BLaER1 treated with 17β-estradiol and CSF1 and Interleukin-3, amounts not matched to agents 10 nM and 100 nM (cell line): ENCODE results near the gene GABPB1.

Experiments
- H3K27ac ChIP-seq, 11 experiments: shearing (Covaris generic); formaldehyde crosslinking; 2 replicates each; pipeline ENCODE4 v1.8.1; 2022
- H3K27me3 ChIP-seq, 11 experiments: shearing (Covaris generic); formaldehyde crosslinking; 2 replicates each; pipeline ENCODE4 v1.8.1; 2022
- H3K36me3 ChIP-seq, 11 experiments: shearing (Covaris generic); formaldehyde crosslinking; 2 replicates each; pipeline ENCODE4 v1.8.1; 2022
- H3K4me1 ChIP-seq, 10 experiments: shearing (Covaris generic); formaldehyde crosslinking; 2 replicates each; pipeline ENCODE4 v1.8.1; 2022
- H3K4me2 ChIP-seq, 11 experiments: shearing (Covaris generic); formaldehyde crosslinking; 2 replicates each; pipeline ENCODE4 v1.8.1; 2022
- H3K4me3 ChIP-seq, 10 experiments: shearing (Covaris generic); formaldehyde crosslinking; 2 replicates each; pipeline ENCODE4 v1.8.1; 2022
- H3K9ac ChIP-seq, 11 experiments: shearing (Covaris generic); formaldehyde crosslinking; 2 replicates each; pipeline ENCODE4 v1.8.1; 2022
- H3K9me3 ChIP-seq, 11 experiments: shearing (Covaris generic); formaldehyde crosslinking; replicated peaks in 1 of 11; 2 replicates each; pipeline ENCODE4 v1.8.1; 2022
- H4K20me1 ChIP-seq, 11 experiments: shearing (Covaris generic); formaldehyde crosslinking; 2 replicates each; pipeline ENCODE4 v1.8.1; 2022
- Cebpa-rat ChIP-seq, 11 experiments: shearing (Covaris generic); IDR thresholded peaks; 2 replicates each; pipeline ENCODE4 v1.8.1; 2022

The GABPB1 gene

DNA sequence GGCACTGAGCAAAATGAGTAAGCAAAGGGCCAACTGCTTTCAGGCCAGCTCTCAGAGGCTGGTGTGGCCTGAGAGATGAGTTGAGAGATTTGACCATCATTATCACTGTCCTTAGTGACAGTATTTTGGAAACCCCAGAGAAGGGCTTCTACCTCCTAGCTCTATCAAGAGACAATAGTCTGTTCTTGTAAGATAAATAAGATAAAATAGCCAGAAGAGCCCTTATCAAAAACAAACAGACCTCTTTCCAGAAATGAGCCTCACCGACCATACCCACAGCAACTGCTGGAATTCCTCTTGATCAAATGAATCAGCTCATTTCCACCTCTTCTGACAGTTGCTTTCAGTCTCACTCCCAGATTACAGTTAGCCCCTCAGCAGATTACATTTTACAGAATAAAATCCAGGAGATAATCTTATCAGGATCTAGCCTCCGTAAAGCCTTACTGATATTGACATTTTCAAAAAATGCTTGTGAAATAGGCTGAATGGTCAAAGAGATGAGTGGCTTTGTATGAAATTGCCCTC, 94.0 kb downstream of the GABPB1 start:
- H3K4me1 ChIP-seq: peaks cover 13 to 55% (median 28%) of the 10 kb centered on the region in 10 experiments
- no peak overlapping the region for H3K9ac ChIP-seq
- H4K20me1 ChIP-seq: no peaks in the 10 kb centered on the region
- H3K9me3 ChIP-seq: no peaks in the 10 kb centered on the region
- peak overlapping the region in 10 of 11 experiments; percentile 24 to 54 (median 33); a peak in 10 of 22 replicates for H3K4me2 ChIP-seq
- peak overlapping the region in 1 of 11 experiments; percentile 4; a peak in 2 of 22 replicates for H3K27ac ChIP-seq
- H3K4me3 ChIP-seq: no peak overlapping the region
- H3K36me3 ChIP-seq: no peaks in the 10 kb centered on the region
- no peaks in the 10 kb centered on the region for H3K27me3 ChIP-seq
- no peak for TF ChIP-seq Cebpa-rat (IDR thresholded peaks at IDR 0.05)

DNA sequence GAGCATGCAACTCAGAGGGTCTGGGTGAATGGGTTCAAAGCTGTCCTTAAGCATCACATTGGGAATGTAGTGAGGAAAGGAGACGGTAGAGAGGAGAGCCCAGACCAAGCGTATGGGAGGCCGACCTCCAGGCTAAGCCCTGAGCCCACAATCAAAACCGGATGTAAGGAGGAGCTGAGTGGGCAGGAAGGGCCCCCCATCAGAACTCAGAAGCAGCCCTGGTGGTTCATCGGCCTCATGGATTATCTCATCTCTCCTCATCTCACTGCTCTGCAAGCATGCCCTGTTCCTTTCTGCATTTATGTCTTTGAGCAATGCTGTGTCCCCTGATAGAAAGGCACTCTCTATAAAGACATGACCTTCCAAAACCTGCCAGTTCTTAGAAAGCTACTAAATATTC, 95.7 kb downstream of the GABPB1 start:
- Histone ChIP-seq H3K9me3 (no peaks in the 10 kb centered on the region), H3K4me1 (peaks cover 13 to 55% (median 28%) of the 10 kb centered on the region in 10 experiments), H3K27me3 (no peaks in the 10 kb centered on the region), H3K36me3 (no peaks in the 10 kb centered on the region), H3K4me2 (no peak overlapping the region; a peak in 1 of 22 replicates), H3K9ac (no peak overlapping the region), H4K20me1 (no peaks in the 10 kb centered on the region), H3K4me3 (no peak overlapping the region), H3K27ac (no peak overlapping the region)
- TF ChIP-seq Cebpa-rat (IDR thresholded peaks at IDR 0.05): no peak

DNA sequence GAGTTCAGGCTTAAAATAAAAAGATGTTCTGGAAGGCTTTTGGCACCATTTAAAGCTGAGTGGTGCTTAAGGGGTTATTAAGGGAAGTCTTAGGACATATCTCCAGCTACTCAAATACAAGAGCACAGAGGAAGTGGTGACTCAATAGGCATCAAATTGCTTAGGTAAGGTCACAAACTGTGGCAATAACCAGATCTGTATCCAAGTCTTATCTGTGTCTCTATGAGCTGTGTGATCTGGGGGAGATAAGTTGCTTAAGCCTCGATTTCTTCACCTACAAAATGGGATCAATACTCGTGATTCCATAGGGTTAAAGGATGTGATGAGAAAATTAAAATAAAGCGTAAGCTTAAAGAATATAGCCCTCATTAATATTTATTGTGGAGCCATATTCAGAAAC, 97.1 kb downstream of the GABPB1 start:
- no peak for TF ChIP-seq Cebpa-rat (IDR thresholded peaks at IDR 0.05)
- peaks cover 11 to 52% (median 25%) of the 10 kb centered on the region in 10 experiments for H3K4me1 ChIP-seq
- no peak overlapping the region for H3K9ac ChIP-seq
- H3K4me2 ChIP-seq: peak overlapping the region in 5 of 11 experiments; percentile 24 to 57 (median 41); a peak in 8 of 22 replicates
- H3K9me3 ChIP-seq: no peaks in the 10 kb centered on the region
- H3K4me3 ChIP-seq: no peak overlapping the region
- H3K27me3 ChIP-seq: no peaks in the 10 kb centered on the region
- H4K20me1 ChIP-seq: no peaks in the 10 kb centered on the region
- peak overlapping the region in 4 of 11 experiments; percentile 17 to 62 (median 41); a peak in 6 of 22 replicates for H3K27ac ChIP-seq
- no peaks in the 10 kb centered on the region for H3K36me3 ChIP-seq

DNA sequence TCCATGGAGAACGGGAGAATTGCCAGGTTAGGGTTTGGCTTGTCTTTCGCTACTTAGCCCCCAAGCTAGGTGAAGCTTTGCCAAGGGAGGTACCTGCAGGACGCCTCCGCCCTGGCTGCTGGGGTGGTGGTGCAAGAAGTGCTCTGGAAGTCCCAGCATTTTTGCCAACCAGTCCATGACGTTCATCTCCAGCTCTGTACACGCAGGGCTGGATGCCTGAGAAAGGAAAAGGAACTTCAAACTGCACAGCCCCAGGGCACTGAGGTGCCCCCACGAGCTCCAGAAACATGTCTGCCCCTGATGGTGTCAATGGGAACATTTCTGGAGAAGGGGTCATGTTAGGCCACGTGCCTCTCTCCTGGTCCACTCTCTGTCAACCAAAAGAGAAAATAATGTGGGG, 97.7 kb downstream of the GABPB1 start:
- peak overlapping the region in 3 of 11 experiments; percentile 37 to 53 (median 51); a peak in 6 of 22 replicates for H3K27ac ChIP-seq
- peaks cover 5 to 46% (median 19%) of the 10 kb centered on the region in 10 experiments for H3K4me1 ChIP-seq
- no peak overlapping the region for H3K9ac ChIP-seq
- H3K9me3 ChIP-seq: no peaks in the 10 kb centered on the region
- H3K36me3 ChIP-seq: no peaks in the 10 kb centered on the region
- H4K20me1 ChIP-seq: no peaks in the 10 kb centered on the region
- H3K4me3 ChIP-seq: no peak overlapping the region
- TF ChIP-seq Cebpa-rat (IDR thresholded peaks at IDR 0.05): no peak
- no peaks in the 10 kb centered on the region for H3K27me3 ChIP-seq
- H3K4me2 ChIP-seq: peak overlapping the region in 4 of 11 experiments; percentile 9 to 58 (median 30); a peak in 5 of 22 replicates

DNA sequence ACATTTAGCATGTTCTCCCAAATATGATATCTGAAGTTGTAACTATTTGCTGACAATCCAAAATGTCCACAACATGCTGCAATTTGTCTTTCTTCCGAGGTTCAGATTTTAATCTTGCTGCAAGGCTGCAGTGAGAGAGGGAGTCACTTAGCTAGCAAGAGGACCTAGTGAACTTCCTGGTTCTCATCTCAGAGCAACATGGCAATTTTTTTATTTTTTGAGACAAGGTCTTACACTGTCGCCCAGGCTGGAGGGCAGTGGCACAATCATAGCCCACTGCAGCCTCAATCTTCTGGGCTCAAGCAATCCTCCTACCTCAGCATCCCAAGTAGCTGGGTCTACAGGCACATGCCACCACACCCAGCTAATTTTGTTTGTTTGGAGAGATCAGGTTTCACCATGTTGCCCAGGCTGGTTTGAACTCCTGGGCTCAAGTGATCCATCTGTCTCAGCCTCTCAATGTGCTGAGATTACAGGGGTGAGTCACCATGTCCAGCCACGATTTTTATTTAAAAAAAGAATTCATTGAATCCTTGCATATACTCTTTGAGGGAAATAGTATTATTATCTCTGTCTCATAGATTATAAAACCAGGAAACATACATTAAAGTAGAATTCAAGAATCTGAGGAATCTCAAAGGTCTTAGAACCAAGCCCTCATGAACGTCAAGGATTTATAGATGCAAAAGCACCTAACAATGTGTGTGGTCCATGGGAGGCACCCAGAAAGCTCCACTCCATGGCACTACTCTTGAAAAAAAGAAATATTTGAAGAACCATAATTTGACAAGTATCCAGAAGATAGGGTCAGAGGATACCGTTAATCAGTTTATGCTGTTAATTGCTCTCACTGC, 98.6 kb downstream of the GABPB1 start:
- Histone ChIP-seq H3K9ac (no peak overlapping the region), H3K4me1 (peaks cover 0 to 41% (median 13%) of the 10 kb centered on the region in 10 experiments; a peak in 16 of 20 replicates), H3K9me3 (no peaks in the 10 kb centered on the region), H3K27ac (0 out of 22 replicates have a peak overlapping the region, but pooled peaks of 1 of the 11 experiments have one; percentile 13), H3K36me3 (no peaks in the 10 kb centered on the region), H4K20me1 (no peaks in the 10 kb centered on the region), H3K4me3 (no peak overlapping the region), H3K4me2 (peak overlapping the region in 1 of 11 experiments; percentile 58; a peak in 1 of 22 replicates), H3K27me3 (no peaks in the 10 kb centered on the region)
- TF ChIP-seq Cebpa-rat (IDR thresholded peaks at IDR 0.05): no peak

DNA sequence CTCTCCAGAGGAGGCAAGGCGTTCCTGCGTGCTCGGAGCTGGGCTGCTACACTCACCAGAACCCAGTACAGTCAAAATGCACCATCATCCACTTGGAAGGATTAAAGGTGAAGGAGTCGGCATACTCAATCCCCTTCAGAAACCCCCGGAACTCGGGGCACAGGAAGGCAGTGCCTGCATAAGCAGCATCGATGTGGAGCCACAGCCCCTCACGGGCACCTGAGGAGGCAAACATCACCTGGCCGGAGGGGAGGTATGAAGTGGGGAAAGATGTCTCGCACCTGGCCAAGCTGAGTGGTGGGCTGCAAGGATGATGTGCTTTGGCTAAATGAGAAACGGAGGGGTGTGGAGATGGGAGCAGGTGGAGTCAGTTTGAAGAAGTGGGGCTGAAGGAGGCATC, 102.4 kb downstream of the GABPB1 start:
- Histone ChIP-seq H3K9me3 (no peaks in the 10 kb centered on the region), H3K36me3 (no peaks in the 10 kb centered on the region), H3K27ac (no peak overlapping the region), H3K4me2 (no peak overlapping the region), H4K20me1 (no peaks in the 10 kb centered on the region), H3K9ac (no peak overlapping the region), H3K4me3 (no peak overlapping the region), H3K4me1 (peaks cover 19 to 35% (median 23%) of the 10 kb centered on the region in 10 experiments), H3K27me3 (no peaks in the 10 kb centered on the region)
- no peak for TF ChIP-seq Cebpa-rat (IDR thresholded peaks at IDR 0.05)

DNA sequence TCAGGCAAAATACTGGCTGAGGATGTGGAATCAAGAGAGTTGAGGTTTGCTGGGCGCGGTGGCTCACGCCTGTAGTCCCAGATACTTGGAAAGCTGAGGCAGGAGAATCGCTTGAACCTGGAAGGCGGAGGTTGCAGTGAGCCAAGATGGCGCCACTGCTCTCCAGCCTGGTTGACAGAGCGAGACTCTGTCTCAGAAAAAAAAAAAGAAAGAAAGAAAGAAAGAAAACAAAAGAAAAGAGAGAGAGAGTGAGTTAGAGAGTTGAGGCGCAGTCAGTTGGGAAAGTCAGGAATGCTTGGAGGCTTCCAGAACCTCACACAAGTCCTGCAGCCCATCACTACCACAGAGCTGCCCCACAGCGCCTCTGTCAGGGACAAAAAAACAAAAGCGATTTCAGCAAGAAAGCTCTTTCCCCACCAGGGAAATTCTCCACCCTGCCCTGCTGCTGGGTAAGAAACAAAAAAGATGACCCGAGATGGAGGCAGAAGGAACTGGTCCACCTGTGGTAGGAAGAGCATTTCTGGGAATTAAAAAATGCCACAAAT, 103.3 kb downstream of the GABPB1 start:
- Histone ChIP-seq H3K27me3 (no peaks in the 10 kb centered on the region), H3K36me3 (no peaks in the 10 kb centered on the region), H3K4me3 (no peak overlapping the region), H3K4me2 (no peak overlapping the region), H4K20me1 (no peaks in the 10 kb centered on the region), H3K9me3 (no peaks in the 10 kb centered on the region), H3K9ac (no peak overlapping the region), H3K27ac (no peak overlapping the region), H3K4me1 (peaks cover 22 to 34% (median 25%) of the 10 kb centered on the region in 10 experiments)
- TF ChIP-seq Cebpa-rat (IDR thresholded peaks at IDR 0.05): no peak

DNA sequence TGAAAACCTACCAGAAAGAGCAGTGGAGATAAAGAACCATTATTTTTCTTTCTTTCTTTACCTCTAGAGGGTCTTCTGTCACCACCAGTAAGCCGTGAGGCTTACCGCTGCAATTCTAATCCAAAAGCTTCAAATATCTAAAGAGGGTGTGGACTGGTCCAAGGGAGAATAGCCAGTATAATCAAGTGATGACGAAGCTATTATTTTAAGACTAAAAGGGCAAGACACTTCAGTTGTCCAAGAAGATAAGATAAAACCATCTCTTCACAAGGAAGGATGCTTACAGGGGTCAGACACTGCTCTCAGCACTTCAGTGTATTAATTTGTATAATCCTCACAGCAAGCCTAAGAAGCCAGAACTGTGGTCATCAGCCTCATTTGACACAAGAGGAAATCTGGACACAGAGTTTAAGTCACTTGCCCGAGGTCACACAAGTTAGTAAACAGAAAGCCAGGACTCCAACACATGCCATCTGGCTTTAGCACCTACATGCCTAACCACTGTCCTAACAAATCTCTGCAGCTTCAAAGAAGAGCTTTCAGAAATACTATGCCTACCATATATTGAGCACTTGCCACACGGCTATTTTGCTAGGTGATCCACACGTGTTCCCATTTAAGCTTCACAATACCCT, 104.1 kb downstream of the GABPB1 start:
- no peak overlapping the region for H3K9ac ChIP-seq

DNA sequence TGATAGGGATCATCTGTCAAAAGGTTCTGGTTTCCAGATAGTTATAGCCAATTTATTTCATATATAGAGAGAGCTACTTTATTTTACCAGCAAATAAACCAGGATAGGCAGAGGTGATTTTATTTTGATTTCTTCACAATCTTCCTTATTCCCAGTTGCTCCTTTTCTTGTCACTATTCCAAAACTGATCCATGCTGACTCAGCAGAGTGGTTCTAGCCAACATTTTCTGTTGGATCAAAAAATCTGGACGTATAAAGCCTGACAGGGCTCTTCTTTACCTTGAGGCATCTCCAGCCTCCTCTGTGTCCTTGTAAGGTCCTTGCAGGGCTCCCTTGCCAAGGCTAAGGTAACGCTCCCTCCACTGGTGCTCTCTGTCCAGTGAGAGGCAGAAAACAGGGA, 105.3 kb downstream of the GABPB1 start:
- H3K27ac ChIP-seq: no peak overlapping the region

More for the DNA sequence above, 104.1 kb downstream of the GABPB1 start:
- Histone ChIP-seq H3K4me3 (no peak overlapping the region), H3K4me2 (no peak overlapping the region), H3K9me3 (no peaks in the 10 kb centered on the region), H3K36me3 (no peaks in the 10 kb centered on the region), H3K27ac (no peak overlapping the region), H3K4me1 (peaks cover 22 to 32% (median 25%) of the 10 kb centered on the region in 10 experiments), H4K20me1 (no peaks in the 10 kb centered on the region), H3K27me3 (no peaks in the 10 kb centered on the region)
- no peak for TF ChIP-seq Cebpa-rat (IDR thresholded peaks at IDR 0.05)

More for the DNA sequence above, 105.3 kb downstream of the GABPB1 start:
- H3K4me2 ChIP-seq: peak overlapping the region in 8 of 11 experiments; percentile 55 to 79 (median 72); a peak in 11 of 22 replicates
- no peaks in the 10 kb centered on the region for H4K20me1 ChIP-seq
- TF ChIP-seq Cebpa-rat (IDR thresholded peaks at IDR 0.05): no peak
- no peak overlapping the region for H3K4me3 ChIP-seq
- no peaks in the 10 kb centered on the region for H3K27me3 ChIP-seq
- no peaks in the 10 kb centered on the region for H3K9me3 ChIP-seq
- H3K4me1 ChIP-seq: peaks cover 22 to 32% (median 25%) of the 10 kb centered on the region in 10 experiments
- H3K36me3 ChIP-seq: no peaks in the 10 kb centered on the region
- no peak overlapping the region for H3K9ac ChIP-seq
